ENCODE results near the gene MCM5. TPM values are rescaled to one million over a fixed set of nuclear protein-coding genes. Genes with fewer than 3 reads are reported as not detected.
"Not testable (repeated sequence)": the region's sequence is repeated elsewhere in the genome, so short reads cannot be mapped to it uniquely, and the experiment has no call there.

The MCM5 gene
- total RNA-seq, 1 donor: 31.5 TPM

- TF ChIP-seq CTCF (IDR thresholded peaks at IDR 0.05; ENCODE audit: insufficient read depth, low read depth, low read length): no peak
- DNase-seq (ENCODE audit: low read depth): no peak
- no peak overlapping the region for H3K4me3 ChIP-seq (ENCODE audit: low read depth, low read length)
Measured at GRCh38 chr22:35456757-35457156, 56.8 kb downstream of the MCM5 start.

DNA sequence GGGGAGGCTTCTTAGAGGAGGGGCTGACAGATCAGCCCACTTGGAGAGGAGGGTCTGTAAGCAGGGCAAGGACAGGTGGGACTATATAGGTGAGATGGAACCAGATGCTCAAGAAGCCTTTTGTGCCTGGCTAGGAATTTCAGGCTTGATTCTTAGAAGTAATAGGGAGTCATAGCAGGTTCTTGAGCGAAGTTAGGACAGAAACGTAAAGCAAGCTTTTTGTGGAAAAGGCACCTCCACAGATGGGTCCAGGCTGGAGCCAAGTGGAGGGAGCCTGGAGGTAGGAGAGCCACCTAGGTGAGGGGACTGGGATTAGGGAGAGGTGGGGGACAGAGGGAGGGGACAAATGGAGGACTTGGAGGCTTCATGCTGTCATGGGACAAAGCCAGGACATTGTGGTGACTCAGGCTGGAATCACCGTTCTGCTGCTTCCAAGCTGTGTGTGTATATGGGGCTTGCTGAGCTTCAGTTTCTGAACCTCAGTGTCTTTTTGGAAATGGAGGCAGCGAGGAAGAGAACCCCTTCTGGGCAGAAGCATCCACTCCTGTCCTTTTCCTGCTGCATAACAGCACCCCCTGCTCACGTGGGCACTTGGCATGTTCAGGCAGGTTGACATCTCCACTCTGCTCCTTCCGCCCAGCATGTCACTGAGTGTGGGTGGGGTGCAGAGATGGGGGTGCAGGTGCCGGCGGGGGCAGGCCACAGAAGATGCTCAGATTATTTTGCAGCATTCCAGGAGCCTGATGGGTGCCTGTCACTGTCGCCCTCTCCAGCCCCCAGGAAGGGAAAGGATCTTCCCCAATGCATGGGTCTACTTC lies 58.0 kb downstream of the MCM5 start:
- DNase-seq (ENCODE audit: low read depth): no peak
- no peak overlapping the region for H3K4me3 ChIP-seq (ENCODE audit: low read depth, low read length)
- TF ChIP-seq CTCF (IDR thresholded peaks at IDR 0.05; ENCODE audit: insufficient read depth, low read depth, low read length): no peak

- H3K4me3 ChIP-seq (ENCODE audit: low read depth, low read length): no peak overlapping the region
- DNase-seq (ENCODE audit: low read depth): no peak
- no peak for TF ChIP-seq CTCF (IDR thresholded peaks at IDR 0.05; ENCODE audit: insufficient read depth, low read depth, low read length)
Measured at GRCh38 chr22:35458547-35459422, 58.8 kb downstream of the MCM5 start.

DNA sequence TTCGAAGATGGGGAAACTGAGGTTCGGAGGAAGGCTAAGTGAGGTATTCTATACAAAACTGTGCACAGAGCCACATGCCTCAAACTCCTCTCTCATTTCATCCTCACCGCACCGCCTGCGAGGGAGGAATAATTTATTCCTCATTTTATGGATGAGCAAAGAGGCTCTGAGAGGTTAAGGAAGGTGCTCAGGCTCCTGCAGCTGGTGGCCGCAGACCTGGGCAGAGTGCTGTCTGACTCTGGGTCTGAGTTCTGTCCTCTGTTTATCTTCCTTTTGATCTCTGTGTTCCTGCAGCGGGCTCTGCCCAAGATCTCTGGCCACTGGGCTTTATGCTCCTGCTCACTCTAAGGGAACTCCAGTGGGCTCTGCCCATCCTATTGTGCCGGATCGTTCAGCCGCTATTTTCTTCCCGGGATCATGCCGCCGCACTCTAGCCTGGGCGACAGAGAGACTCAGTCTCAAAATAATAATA lies 59.5 kb downstream of the MCM5 start:
- no peak overlapping the region for H3K4me3 ChIP-seq (ENCODE audit: low read depth, low read length)
- DNase-seq (ENCODE audit: low read depth): no peak
- no peak for TF ChIP-seq CTCF (IDR thresholded peaks at IDR 0.05; ENCODE audit: insufficient read depth, low read depth, low read length)

- not testable (repeated sequence) for H3K4me3 ChIP-seq (ENCODE audit: low read depth, low read length); DNase-seq (ENCODE audit: low read depth)
Measured at GRCh38 chr22:35459976-35460375, 60.0 kb downstream of the MCM5 start.

DNA sequence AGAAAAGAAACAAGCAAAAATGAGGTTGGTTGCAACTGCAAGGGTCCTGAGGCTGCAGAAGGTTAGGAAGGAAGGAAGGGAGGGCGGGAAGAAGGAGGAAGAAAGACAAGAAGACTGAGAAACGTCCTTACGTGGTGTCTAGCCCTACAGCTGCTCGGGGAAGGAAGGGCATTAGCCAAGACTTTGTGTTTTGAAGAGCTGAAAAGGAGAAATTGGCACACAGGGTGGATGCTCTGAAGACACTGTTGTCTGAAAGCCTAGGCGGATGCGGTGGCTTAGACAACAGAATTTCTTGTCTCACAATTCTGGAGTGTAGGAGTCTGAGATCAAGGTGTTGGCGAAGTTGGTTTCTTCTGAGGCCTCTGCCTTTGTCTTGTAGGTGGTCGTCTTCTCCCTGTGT lies 60.7 kb downstream of the MCM5 start:
- TF ChIP-seq CTCF (IDR thresholded peaks at IDR 0.05; ENCODE audit: insufficient read depth, low read depth, low read length): no peak
- H3K4me3 ChIP-seq (ENCODE audit: low read depth, low read length): no peak overlapping the region
- no peak for DNase-seq (ENCODE audit: low read depth)

Data from fibroblast of villous mesenchyme (primary cell).